ENCODE data around the gene PECR. TPM values are rescaled to one million over a fixed set of nuclear protein-coding genes. Genes with fewer than 3 reads are reported as not detected.

PECR gene
- total RNA-seq, 1 donor from 2014 or later: 21.2 TPM

GRCh38 chr2:216017365-216017764 lies 64.2 kb downstream of the PECR start:
- H3K27ac ChIP-seq: no peak overlapping the region
- Mint-ChIP-seq H3K9me3 (no peaks in the 10 kb centered on the region), H3K4me1 (peaks cover 10% of the 10 kb centered on the region), H3K27ac (no peak overlapping the region), H3K27me3 (ENCODE audit: insufficient read depth, low read depth) (no peaks in the 10 kb centered on the region), H3K36me3 (no peaks in the 10 kb centered on the region), H3K4me3 (no peak overlapping the region)
- no peaks in the 10 kb centered on the region for H3F3A ChIP-seq (ENCODE audit: low read depth)
- H3K9me3 ChIP-seq (ENCODE audit: low read depth): no peaks in the 10 kb centered on the region
- TF ChIP-seq CTCF (IDR thresholded peaks at IDR 0.05) (no peak), EZH2 (IDR thresholded peaks at IDR 0.05) (no peak), EZH2phosphoT487 (IDR thresholded peaks at IDR 0.05) (no peak)
- peaks cover 5% of the 10 kb centered on the region for H3K4me1 ChIP-seq
- no peak overlapping the region for H3K9ac ChIP-seq
- H3K27me3 ChIP-seq: no peaks in the 10 kb centered on the region
- no peaks in the 10 kb centered on the region for H3K36me3 ChIP-seq
- DNase-seq (ENCODE audit: low spot score): no peak
- no peak overlapping the region for H3K4me2 ChIP-seq
- H3K4me3 ChIP-seq: no peak overlapping the region
- peaks cover 8% of the 10 kb centered on the region for H3K79me2 ChIP-seq (ENCODE audit: low read depth)
- H4K20me1 ChIP-seq (ENCODE audit: low read depth): no peaks in the 10 kb centered on the region
- H2AFZ ChIP-seq (replicated peaks): no peak overlapping the region

- TF ChIP-seq CTCF (IDR thresholded peaks at IDR 0.05): no peak
- H3K9ac ChIP-seq: no peak overlapping the region
- no peaks in the 10 kb centered on the region for H4K20me1 ChIP-seq (ENCODE audit: low read depth)
- H3F3A ChIP-seq (ENCODE audit: low read depth): no peaks in the 10 kb centered on the region
- no peak overlapping the region for H3K4me3 ChIP-seq
- no peak for DNase-seq (ENCODE audit: low spot score)
- Mint-ChIP-seq H3K27me3 (ENCODE audit: insufficient read depth, low read depth) (no peaks in the 10 kb centered on the region), H3K27ac (no peak overlapping the region), H3K4me1 (peaks cover 15% of the 10 kb centered on the region), H3K36me3 (no peaks in the 10 kb centered on the region), H3K9me3 (no peaks in the 10 kb centered on the region), H3K4me3 (no peak overlapping the region)
- no peaks in the 10 kb centered on the region for H3K9me3 ChIP-seq (ENCODE audit: low read depth)
- no peaks in the 10 kb centered on the region for H3K27me3 ChIP-seq
- peaks cover 12% of the 10 kb centered on the region for H3K4me1 ChIP-seq
- H3K36me3 ChIP-seq: no peaks in the 10 kb centered on the region
- peaks cover 15% of the 10 kb centered on the region for H3K79me2 ChIP-seq (ENCODE audit: low read depth)
- no peak overlapping the region for H3K27ac ChIP-seq
- no peak overlapping the region for H2AFZ ChIP-seq (replicated peaks)
- H3K4me2 ChIP-seq: no peak overlapping the region
Observed at GRCh38 chr2:216016581-216016980, 65.0 kb downstream of the PECR start.

GRCh38 chr2:216015722-216016464 lies 65.7 kb downstream of the PECR start:
- Mint-ChIP-seq H3K4me3 (no peak overlapping the region), H3K9me3 (no peaks in the 10 kb centered on the region), H3K36me3 (no peaks in the 10 kb centered on the region), H3K27ac (no peak overlapping the region), H3K27me3 (ENCODE audit: insufficient read depth, low read depth) (no peaks in the 10 kb centered on the region), H3K4me1 (peaks cover 15% of the 10 kb centered on the region)
- no peak overlapping the region for H2AFZ ChIP-seq (replicated peaks)
- peaks cover 13% of the 10 kb centered on the region for H3K4me1 ChIP-seq
- H3K36me3 ChIP-seq: no peaks in the 10 kb centered on the region
- no peaks in the 10 kb centered on the region for H3K9me3 ChIP-seq (ENCODE audit: low read depth)
- peaks cover 22% of the 10 kb centered on the region for H3K79me2 ChIP-seq (ENCODE audit: low read depth)
- DNase-seq (ENCODE audit: low spot score): no peak
- no peaks in the 10 kb centered on the region for H4K20me1 ChIP-seq (ENCODE audit: low read depth)
- no peak overlapping the region for H3K27ac ChIP-seq
- no peaks in the 10 kb centered on the region for H3F3A ChIP-seq (ENCODE audit: low read depth)
- no peaks in the 10 kb centered on the region for H3K27me3 ChIP-seq
- no peak overlapping the region for H3K9ac ChIP-seq
- no peak overlapping the region for H3K4me2 ChIP-seq
- H3K4me3 ChIP-seq: no peak overlapping the region
- TF ChIP-seq EZH2 (IDR thresholded peaks at IDR 0.05) (no peak), CTCF (IDR thresholded peaks at IDR 0.05) (no peak), EZH2phosphoT487 (IDR thresholded peaks at IDR 0.05) (no peak)

Measured in neural progenitor cell (in vitro differentiated cells).